GM21381 (cell line): ENCODE data around the gene TBC1D22A.
"Not testable (repeated sequence)": the region's sequence is repeated elsewhere in the genome, so short reads cannot be mapped to it uniquely, and the experiment has no call there.

Experiments
- ATAC-seq: cut with Tn5 transposase; IDR thresholded peaks from one replicate; pipeline ENCODE4 v1.9.1; 2021; ENCODE audit warnings: mild to moderate bottlenecking, moderate library complexity; ENCODE audit not compliant: unreplicated experiment

Gene TBC1D22A

DNA sequence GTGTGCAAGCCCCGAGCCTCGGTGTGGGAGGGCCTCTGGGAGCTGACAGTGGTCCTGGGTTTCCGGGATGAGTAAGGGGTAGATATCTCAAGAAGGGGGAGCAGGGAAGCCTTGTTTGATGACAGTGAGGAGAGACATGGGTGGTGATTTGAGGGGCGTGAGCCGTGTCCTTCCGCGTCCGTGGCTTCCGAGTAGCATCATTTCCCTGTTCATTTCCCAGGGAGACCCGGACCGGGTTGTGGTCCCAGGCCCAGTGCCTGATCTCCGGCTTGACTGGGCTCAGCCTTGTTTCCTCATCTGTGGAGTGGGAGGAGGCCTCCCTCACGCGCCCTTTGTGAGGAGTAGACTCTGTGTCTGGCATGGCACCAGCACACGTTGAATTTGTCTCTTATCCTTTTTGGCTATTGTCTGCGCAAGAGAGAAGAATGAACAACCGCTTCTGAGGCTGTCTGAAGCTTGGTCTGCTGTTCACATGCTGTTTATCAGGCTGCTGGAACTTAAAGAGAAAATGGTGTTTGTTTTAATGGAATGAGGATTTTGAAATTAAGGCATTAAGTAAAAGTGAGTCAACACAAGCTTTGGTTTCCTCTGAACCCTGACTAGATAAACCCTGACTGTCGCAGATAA lies 348.5 kb downstream of the TBC1D22A start:
- ATAC-seq: no peak

DNA sequence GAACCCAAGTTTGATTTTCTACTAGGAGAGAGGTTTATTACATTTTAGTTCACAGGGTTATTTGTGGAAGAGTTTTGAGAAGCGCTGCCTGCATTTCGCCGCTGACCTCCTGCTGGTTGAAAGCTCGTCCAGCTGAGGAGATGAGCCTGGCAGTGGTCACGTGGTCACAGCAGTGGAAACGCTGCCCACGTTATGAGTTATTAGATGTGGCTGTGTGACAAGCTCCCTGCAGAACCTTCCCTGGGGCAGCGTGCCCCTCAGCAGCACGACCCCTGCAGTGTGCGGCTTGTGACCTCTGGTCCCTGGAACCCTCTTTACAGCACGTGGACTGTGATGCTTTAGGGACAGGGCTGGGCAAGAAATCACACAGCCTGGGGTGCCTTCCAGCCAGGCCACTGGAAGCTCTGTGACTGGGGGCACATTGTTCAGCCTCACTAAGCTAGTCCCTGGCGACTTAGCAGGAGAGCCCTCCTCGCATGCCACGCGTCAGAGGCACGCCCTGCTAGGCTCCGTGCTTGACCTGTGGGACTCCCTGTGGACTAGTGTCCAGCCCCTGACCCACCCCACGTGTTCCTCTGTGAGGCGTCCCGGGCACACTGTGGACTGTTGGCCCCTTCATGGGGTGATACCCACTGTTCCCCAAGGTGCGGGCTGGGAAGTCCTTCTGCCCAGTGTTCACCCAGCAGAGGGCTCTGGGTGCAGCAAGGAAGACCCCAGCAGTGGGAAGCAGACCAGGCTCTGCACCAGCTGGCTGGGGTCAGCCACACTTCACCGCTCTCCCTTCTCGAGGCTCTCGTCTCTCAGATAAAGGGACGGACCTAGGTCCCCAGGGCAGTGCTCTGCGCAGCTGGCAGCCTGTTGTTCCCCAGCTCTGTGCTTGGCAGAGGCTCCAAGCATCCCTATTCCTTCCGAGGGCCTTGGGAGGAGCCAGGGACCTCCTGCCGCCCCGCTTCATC lies 349.5 kb downstream of the TBC1D22A start:
- ATAC-seq: no peak

DNA sequence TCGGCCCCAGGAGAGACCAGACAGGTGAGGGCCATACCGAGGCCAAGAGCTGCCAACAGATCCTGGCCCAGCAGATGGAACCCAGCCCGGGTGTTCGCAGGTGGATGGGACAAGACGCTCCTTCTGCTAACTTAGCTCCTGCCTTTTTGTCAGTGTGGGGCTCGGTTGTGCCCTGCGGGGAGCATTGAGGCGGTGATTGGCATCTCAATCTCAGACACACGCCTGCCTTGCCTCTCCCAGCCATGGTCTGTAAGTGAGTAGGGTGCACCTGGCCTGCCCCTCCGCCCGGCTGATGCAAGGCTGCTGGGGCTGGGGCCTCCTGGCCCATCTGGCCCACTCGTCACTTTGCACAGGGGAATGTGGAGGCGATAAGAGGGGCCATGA lies 350.1 kb downstream of the TBC1D22A start:
- ATAC-seq: no peak

DNA sequence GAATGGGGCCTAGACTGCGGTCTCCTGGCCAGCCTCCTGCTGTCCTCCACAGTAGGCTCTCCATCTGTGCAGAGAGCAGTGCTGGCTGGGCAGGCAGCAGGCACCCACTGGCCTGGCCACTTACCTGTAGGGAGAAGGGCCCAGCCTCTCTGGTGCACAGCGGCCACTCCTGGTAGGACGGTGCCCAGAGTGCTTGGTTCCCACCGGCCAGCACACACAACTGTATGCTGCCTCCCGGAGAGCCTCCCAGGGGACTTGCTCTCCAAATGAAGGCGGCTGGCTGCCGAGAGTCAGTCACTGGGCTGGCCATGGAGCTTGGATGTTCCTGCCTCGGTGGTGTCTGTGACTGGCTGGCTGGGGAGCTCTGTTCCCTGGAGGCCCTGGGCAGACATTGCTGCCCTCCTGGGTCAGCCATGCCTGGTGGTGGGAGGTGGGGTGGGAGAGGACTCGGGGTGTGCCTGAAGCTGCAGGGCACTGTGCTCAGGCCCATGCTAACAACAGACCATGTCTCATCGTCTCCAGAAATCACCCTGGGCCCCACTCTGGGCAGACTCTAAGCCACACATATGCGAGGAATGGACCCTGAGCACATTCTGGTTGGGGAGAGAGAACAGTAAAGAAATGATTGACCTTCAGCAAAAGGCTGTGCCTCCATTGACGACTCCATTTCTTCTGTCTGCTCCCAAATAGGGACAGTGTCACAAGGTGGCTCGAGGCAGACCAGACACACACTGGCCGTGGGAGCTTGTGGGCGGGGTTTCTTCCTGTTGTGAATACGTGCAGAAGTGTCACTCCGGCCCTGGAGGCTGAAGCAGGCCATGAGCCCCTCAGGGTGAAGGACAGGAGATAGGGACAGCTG lies 350.8 kb downstream of the TBC1D22A start:
- ATAC-seq: no peak

DNA sequence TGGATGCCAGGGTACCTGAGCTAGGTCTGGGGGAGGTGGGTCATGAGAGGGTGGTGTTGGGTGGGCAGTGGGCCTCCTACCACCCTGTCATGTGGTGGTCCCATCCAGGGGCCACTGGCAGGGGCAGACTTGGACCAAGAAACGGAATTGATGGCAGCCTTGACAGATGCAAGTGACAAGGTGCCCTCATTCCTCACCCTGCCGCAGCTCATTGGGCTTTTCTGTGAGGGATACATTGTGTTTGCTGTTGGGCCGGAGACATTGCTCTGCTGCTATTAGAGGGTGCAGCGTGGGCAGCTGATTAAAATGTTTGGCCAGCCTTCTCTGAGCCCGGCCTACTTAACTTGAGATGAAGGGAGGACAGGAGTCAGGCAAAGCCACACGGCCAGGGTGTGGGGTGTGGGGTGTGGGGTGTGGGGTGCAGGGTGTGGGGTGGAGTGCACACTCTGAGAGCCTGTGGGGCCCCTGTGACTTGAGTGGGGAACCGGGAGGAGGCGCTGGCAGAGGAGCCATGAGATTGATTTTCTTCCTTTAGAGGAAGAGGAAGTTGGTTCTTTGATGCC lies 351.5 kb downstream of the TBC1D22A start:
- ATAC-seq: no peak

DNA sequence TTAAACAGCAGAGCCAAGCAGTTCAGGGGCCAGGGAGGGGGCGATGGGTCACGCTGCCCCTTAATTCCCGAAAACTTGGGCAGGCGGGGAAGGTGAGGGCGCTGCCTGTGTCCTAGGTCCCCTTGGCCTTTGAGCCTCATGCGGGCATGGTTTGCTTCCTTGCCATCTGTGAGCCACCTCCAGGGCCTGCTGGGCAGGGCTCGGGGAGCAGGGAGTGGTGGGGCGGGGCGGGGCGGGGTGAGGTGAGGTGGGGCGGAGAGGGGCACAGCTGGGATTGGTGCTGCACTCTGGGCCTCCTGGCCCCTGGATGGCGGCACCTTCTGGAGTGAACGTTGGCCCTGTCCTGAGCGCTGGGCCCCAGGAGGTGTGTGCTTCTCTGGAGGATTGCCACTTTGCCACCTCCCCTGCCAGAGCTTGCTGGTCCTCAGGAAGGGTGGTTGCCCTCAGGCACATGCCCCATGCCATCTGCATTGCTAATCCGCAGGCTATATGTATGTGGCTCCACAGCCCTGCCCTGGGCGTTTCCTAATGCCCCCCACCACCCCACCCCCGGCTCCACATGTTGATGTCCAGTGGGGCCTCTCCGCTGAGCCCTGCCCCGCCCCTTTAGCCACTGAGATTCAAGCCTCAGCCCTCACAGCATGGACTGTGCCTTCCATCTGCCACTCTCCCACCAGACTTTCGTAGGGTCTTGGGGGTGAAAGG lies 352.5 kb downstream of the TBC1D22A start:
- ATAC-seq: no peak

DNA sequence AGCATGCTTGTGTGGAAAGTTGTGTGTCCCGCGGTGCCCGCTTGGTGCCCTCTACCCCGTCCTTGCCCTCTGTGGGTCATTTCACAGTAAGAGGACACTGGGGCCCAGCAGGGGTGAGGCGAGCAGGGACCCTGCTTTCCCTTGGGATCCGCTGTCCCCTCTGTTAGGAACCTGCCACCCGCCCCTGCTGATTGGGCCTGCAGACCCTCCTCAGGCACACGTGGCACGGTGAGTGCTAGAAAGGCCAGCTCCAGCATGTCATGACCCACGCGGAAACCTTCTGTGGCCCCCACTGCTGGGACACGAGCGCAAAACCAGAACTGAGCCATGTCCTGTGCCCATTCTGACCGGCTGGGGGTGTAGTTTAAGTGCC lies 353.1 kb downstream of the TBC1D22A start:
- no peak for ATAC-seq

DNA sequence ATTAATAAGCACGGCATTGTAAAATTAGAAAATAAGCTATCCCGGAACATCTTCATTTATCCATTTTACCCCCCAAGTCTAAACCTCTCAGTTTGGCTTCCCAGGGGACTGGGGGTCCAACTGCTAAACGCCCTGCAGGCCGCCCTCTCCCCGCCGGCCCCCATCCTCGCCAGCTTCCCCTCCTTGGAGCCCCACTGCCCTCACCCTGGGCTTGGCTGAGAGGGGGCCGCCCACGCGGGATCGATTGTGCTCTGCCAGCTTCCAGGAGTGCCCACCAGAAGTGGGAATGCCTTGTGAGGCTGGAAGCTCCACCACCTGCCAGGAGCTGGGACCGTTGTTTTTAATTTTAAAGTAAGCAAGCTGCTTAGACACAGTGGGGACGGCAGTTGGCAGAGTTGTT lies 353.5 kb downstream of the TBC1D22A start:
- no peak for ATAC-seq

DNA sequence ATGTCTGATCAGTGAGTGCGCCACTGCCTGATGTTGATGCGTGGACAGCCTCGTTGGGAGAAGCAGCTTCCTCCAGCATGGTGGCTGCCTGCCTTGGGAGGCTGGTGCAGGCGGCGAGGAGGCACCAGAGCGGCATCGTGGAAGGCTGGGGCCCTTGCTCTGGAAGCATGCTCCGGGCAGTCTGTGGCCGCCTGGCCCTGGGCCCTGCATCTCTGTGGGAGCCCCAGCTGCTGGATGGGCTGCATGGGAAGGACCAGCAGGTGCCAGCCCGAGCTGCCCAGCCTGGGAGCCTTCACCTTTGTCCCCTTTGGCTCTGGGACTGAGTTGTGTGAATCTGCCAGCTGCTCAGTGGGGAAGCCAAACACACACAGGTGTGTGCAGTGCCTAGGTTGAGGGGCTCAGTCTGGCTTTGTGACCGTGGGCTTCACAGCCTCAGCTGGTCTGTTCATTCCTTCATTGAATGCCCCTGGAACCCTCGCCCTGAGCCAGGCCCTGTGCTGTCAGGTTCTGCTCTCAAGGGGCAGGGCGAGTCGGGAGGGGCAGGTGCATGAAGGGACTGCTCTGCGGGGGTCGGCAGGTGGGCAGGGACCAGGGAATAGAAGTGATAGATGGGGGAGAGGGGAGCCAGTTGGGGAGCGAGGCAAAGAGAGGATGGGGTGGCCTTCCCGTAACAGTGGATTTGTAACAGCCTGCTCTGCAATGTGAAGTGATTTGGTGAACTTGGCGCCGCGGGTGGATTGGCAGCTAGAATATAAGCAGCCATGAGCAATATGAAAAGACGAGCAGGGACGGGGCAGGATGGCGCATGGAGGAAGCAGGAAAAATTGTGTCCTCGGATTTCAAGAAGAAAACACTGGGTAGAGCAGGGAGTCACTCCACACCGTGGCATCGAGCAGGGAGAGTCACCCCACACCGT lies 354.2 kb downstream of the TBC1D22A start:
- ATAC-seq: no peak

DNA sequence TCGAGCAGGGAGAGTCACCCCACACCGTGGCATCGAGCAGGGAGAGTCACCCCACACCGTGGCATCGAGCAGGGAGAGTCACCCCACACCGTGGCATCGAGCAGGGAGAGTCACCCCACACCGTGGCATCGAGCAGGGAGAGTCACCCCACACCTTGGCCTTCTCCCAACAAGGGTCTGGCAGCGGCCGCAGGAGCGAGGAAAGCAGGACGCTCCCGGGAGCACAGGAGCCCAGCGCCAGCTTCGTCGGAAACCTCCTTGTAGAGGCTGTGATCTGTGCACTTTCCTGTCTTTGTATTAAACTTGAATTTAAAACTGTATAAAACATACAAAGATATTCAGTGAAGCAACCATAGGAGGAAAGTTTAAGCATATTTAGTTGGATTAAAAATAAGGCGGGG lies 355.0 kb downstream of the TBC1D22A start:
- not testable (repeated sequence) for ATAC-seq

DNA sequence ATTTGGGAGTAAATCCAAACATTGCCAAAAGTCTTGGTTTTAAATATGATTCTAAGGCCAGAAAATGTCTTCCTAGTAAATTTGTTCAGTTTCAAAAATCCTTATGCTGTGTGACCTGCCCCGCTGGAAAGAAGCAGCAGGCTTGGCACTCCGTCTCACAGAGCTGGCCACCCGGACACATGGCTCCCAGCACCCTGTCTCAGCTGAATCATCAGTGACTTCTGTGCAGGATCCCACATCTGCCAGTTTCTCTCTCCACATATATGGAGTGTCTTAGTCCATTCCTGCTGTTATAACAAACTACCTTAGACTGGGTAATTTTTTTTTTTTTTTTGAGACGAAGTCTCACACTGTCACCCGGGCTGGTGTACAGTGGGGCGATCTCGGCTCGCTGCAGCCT lies 356.7 kb downstream of the TBC1D22A start:
- ATAC-seq: no peak

DNA sequence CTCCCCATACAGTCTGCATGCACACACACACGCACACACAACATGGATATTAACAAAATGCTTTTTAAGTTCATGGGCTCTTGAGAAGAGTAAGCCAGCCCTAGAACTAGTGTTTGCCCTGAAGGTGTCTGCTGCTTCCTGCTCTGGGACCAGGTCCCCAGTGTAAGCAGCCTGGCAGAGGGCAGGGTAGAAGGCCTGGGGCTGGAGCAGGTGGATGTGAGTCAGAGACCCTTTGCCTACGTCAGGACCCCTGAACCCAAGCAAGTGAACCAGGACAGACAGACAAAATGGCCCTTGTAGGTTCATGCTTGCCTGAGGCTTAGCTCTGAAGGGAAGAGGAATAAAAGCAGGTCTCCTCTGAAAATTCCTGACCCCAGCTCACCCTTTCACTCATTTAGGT lies 357.9 kb downstream of the TBC1D22A start:
- no peak for ATAC-seq

DNA sequence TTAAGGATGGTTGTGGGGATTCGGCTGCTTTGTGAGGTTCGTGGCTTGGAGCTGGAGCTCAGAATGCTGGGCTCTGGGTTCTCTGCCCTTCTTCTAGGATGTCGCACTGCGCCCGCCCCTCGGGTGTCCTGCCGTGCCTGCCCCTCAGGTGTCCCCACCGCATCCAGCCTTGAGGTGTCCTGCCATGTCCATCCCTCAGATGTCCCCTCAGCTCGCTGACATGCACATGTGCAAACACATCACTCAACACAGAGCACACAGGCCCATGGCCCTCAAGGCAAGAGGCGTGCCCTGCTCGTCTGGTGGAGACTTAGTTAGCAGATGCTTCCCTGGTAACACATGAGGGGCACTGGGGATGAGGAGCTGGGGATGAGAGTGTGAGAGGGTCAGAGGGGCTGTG lies 359.3 kb downstream of the TBC1D22A start:
- no peak for ATAC-seq

DNA sequence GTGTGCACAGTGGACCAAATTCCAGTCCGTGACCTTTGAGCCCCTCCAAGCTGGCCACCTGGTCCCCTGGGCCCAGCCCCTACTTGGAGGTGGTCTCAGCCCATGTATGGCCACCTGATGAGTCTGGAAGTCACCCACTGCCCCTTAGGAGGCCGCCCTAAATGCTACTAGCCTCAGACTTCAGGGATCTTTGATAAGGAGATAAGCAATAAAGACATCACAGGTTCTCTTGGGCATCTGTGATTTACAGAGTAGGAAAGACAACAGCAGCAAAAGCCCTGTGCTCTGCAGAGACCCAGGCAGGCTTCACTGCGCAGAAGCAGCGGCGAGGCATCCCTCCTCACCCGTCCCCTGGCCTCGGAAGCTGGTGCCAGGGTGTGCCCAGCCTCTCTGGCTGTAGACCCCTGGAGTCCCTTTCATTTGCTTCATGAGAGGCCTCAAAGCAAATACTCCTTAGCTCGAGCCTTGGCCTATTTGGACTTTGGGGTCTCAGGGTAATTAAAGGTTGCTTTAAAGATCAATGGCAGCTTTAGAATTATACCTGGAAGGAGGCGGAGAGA lies 360.1 kb downstream of the TBC1D22A start:
- ATAC-seq: no peak

DNA sequence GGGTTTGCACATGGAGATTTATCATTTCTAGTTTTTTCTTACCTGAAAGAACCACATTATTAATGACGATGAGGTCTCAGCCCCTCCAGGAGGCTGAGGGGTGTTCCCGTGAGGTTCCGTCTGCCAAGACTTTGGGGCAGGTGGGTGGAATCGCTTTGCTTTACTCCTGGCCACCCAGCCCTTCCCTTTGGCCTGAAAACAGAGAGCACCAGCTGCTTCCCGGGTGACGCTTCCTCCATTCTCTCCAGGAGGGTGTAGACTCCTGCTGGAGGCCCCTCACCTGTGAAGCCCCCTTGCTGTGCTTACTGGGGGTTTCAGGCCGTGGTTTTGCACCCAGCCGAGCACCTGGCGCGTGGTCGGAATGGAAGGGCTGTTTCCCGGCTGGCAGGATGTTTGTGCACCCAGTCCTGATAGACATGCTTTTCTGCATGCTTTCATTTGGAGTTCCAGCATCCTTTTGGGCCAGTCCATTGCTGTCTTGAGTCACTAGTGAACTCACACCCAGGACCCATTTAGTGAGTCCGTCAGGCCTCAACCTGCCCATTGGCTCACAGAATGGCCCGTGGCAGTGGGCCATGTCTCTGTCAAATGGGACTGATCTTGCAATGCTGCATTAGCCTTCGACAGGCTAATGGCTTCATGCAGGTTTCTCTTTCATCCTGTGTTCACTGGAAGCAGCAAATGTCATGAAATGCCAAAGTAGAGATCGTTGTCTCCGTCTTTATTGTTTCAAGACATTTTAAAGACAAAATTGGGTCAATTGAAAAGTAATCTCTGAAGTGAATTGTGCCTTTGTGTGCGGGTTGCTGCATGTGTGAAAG lies 360.8 kb downstream of the TBC1D22A start:
- ATAC-seq: no peak

DNA sequence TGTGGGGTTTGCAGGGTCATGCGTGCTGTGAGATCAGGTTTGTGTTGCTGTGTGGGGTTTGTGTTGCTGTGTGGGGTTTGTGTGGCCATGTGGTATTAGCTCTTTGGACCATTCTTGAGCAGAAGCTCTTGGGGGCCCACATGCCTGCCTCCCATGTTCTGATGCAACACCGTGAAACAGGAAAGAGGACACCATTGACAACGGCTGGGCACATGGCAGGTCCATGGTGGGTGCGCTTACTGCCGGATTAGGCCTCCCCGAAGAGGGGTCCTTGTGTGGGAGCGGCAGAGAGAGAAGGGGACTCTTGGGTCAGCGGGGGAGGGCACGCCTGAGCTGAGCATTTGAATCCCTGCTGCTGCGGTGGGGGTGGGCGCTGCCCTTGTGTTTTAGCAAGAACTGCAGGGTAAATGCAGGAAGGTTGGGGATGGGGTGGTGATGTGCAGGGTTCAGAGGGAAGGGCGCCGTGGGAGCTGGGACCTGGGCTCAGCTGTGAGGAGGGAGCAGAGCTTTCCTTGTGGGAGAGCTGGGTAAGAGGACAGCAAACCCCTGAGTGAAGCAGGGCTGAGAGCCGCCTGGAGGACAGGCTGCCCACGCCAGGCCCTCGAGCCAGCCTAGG lies 361.5 kb downstream of the TBC1D22A start:
- ATAC-seq: no peak

DNA sequence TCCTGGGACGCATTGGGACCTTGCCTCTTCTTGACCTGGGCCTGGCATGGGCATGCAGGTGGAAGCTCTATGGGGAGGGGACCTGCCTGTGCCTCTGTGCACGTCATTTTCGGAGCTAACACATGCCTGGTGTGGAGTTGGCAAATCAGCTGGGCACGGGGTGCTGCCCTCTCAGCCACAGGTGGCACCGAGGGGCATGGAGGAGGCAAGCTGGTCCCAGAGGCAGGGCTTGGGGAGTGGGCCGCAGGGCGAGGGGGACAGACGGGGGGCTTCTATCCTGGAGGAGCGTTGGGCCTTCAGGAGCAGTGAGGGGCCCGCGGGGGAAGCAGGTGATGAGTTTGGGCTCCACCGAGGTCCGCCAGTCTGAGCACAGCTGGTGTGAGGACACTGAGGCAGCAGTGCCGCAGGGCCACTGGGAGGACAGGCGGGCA lies 362.0 kb downstream of the TBC1D22A start:
- no peak for ATAC-seq

DNA sequence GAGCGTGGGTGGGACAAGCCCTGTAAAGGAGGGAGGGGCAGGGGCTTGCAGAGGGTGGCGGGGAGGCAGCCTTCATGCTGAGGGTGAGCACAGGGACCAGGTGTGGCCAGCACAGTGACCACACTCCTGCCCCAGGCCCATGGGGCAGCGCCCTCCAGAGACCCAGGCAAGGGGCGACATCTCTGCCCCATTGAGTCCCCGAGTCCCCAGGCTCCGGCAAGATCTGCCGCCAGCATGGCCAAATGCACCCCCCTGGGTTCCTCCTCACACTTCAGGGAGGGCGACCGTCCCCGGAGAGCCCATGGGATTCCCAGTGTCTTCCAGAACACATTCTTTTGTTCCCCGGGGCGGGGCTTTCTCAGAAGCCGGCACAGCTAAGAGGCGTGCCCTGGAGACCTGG lies 362.5 kb downstream of the TBC1D22A start:
- no peak for ATAC-seq
